GM18511 (cell line): Measurements from ENCODE around the gene RAPGEF6.
A peak's percentile ranks its signal among the peaks of the same experiment; 100 is the strongest.
"Not testable (repeated sequence)": the region's sequence is repeated elsewhere in the genome, so short reads cannot be mapped to it uniquely, and the experiment has no call there.

Source experiments
- ATAC-seq: cut with Tn5 transposase; IDR thresholded peaks from one replicate; pipeline ENCODE4 v1.9.1; 2021; ENCODE audit warnings: mild to moderate bottlenecking, moderate library complexity; ENCODE audit not compliant: unreplicated experiment

RAPGEF6 gene

DNA sequence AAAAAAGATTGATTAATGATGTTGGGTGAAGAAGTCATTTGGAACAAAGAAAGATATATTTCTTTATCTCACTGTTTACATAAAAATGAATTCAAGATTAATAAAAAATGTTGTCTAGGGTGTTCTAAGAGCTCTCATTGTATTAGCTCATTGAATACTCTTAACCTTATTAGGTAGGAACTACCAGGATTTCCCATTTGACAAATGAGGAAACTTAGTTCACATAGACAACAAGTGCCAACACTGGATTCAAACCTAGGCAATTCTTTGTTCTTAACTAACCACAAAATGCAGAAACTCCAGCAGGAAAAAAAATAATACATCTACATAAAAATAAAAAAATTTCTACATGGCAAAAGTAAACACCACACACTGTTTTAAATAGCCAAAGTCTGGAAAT lies 175.8 kb downstream of the RAPGEF6 start:
- no peak for ATAC-seq

DNA sequence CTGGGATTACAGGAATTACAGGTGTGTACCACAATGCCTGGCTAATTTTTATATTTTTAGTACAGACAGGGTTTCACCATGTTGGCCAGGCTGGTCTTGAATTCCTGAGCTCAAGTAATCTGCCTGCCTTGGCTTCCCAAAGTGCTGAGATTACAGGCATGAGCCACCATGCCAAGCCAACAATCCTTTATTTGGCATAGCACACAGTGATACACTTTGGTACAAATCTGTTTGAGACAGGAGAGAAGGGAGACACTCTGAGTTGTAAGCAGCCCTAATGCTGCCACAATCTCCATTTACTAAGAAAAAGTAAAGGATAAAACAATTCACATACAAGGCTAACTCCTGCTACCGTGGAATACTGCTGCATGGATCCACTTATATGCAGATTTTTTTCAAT lies 177.8 kb downstream of the RAPGEF6 start:
- ATAC-seq, result no peak

DNA sequence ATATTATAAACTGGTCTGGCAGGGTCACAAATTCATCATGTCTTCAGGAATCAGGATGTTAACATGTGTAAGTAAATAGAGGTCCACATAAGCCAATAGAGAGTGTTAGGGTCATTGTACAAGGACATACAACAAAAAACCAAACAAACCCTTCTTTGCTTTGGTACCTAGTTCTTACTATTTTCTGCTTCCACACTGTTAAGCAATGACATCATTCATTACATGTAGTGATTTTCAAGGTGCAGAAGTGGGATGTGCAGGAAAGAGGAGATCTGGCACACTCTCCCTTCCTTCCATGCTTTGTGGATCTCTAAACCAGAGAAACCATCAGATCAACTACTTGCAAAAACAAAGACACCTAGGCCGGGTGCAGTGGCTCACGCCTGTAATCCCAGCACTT lies 184.1 kb downstream of the RAPGEF6 start:
- ATAC-seq, result no peak

DNA sequence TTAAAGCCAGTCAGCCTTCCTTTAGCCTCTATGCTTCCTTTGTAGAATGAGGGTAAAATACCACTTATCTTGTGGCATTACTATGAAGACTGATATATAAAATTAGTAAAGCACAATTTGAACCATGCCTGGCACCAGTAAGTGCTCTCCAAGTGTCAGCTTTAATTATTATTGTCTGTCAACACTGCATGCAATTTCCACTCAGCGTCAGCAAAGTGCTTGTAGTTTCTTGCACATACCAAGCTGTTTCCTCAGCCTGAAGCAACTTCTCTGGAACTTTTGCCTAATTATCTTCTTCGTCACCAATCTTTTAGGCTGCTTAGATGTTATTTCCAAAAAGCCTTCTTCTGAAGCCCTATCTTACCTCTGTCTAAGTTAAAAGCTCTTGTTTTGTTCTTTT lies 193.8 kb downstream of the RAPGEF6 start:
- ATAC-seq, result no peak

DNA sequence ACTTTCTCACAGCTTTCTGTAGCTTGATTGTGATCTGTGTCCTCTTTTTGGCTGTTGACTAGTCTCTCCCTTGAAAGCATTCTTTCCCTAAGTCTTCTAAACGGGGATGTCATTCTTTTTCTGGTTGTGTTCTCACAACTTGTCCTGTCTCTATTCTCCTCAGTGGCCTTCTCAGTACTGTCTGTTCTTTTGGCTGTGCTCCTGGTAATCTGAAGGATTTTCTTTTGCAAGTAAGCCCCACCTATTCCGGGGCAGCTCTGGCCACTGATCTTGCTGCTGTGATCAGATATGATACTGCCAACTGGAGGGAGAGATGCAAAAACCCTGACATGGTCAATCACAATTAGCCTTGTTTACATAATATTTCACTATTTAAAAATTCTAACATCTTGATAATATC lies 198.9 kb downstream of the RAPGEF6 start:
- ATAC-seq, result no peak

DNA sequence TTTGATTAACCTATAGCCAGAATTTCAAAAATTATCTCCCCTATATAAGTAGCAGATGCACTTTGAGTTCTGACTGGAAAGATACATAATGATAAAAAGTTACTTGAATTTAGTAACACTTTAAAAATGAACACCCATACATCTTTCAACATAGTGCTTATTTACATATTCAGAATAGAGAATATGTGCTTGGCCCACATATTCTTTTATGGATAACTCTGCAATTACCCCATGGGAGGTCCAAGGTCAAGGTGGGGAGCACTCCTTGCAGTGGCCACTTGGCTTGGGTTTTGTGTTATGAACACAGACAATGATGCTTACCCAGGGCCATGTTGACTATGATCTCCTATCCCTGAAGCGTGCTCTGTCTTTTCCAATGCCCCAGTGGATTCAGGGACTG lies 201.9 kb downstream of the RAPGEF6 start:
- no peak for ATAC-seq

DNA sequence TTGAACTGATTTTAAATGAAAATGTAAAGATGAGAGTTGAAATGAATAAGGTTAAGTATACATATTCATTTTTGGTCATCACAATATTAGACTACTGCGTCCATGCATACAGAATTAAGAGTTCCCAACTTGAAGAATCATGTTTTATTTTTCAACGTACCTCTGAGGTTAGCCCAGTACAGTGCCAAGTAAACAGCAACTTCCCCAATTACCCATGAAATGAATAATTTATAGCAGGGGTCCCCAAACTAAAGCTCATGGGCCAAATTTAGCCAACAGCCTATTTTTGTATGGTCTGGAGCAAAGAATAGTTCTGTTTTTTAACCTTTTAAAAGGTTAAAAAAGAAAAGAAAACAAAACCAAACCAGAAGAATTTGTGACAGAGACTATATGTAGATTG lies 203.2 kb downstream of the RAPGEF6 start:
- no peak for ATAC-seq

DNA sequence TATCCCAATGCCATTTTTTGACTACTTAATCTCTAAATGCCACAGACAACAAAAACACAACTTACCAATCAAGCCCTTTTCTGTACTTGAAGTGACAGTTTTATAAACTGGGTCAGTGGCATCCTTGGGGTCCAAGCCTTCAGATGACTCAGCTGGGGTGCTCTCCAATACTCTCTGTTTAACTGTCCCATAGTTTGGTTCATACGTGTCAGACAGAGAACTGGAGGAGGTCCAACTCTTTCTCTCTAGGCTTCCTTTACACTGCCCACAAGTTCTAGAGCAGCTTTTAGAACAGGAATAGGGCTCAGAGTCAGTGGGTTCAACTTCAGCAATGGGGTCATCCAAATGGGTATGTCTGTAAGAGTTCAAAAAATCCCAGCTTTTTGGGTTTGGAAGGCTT lies 204.2 kb downstream of the RAPGEF6 start:
- ATAC-seq, result no peak

DNA sequence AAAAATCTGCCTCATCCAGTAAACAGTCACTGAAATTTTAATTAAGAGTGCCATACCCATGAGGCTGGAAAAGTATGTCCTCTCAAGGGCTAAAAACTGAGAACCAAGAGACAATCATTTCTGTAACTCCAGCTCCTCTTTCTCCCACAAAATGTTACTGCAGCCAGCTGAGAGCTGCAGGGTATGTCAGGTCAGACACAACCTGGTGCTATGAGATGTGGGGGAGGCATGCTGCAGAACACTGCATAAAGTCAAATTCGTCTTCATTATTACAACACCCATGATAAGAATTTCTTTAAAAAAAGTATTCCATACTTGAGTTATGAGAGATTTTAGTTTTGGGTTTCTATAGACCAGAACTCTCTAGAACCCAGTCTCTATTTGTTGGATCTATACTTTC lies 209.0 kb downstream of the RAPGEF6 start:
- no peak for ATAC-seq

DNA sequence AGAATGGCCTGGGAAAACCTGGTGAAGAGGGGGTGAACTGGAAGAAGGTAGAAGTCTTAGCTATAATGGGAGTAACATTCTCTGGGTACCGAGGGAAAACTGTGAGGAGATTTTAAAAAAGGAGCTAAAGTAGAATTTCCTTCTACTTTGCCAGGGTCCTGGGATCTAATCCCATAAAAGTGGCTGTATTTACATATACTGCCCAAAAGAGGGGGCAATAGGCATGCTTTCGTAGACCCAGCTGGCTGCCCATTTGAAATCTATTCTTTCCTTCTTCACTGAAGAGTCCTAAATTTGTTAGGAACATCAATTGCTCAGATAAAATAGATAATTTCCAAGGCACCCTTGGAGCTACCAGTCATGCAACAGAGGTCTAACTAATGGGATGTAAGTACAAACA lies 212.0 kb downstream of the RAPGEF6 start:
- ATAC-seq, result no peak

DNA sequence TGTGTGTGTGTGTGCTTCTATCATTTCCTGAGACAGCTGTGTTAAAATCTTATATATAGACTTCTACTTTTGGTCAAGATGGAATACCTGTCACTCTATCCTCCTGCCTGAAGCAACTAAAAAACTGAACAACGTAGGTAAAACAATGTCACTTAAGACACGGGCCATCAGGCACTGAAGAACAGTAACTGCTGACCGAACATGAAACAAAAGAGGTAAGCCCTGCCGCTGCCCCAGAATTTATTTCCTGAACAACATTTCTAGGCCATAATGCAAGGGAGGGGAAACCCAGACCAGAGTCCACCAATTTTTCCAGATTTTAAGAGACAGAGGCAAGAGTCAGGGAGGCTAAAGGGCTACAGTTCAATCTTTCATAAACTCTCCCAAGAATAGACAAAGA lies 215.2 kb downstream of the RAPGEF6 start:
- no peak for ATAC-seq

DNA sequence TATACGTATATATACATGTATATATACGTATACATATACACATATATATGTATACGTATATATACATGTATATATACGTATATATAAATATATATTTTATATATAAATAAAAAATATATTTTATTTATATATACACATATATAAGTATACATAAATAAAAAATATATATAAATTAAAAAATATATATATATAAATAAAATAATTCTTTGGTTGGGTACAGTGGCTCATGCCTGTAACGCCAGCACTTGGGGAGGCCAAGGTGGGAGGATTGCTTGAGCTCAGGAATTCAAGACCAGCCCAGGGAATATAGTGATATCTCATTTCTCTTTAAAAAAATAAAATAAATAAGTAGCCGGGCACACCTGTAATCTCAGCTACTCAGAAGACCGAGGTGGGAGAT lies 216.2 kb downstream of the RAPGEF6 start:
- no peak for ATAC-seq

DNA sequence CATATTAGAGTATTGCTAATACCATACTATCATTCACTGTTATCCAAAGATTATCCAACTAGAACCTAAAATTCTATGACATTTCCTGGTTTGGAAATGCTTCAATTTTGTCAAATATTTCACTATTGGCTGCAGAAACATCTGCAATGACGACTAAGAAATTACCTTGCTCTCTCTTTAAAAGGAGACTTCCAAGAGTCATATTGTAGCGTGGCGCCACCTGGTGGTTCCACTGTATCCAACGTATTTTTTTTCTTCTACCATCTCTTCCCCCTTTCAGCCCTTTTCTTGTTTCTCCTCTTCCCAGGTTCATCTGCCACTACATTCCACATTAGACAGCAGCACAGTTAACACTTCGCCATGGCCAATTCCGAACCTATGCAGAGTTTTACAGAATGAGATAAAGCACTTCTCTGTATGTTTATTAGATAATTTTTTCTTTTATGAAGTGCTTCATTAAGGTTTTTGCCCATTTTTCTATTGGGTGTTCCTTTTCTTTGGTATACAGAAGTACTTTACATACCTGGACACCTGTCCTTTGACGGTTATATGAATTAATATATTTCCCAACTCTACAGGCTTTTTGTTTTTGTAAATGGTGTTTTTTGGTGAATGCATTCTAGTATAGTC lies 217.7 kb downstream of the RAPGEF6 start:
- ATAC-seq, result peak; percentile 46

DNA sequence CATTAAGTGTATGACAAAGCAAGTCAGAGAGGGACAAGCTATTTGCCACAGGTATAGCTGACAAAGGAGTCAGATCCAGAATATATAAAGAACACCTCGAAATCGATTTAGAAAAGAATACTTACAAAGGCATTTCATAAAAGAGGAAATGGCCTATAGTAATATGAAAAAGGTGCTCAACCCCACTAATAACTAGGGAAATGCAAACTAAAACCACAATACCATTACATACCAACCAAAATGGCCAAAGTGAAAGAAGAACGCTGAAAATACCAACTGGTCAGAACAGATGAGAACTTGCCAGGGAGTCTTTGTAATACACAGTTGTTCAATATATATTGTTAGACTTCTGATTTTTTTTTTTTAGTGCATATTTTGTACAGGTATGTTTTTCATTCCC lies 218.3 kb downstream of the RAPGEF6 start:
- peak; percentile 82 for ATAC-seq

DNA sequence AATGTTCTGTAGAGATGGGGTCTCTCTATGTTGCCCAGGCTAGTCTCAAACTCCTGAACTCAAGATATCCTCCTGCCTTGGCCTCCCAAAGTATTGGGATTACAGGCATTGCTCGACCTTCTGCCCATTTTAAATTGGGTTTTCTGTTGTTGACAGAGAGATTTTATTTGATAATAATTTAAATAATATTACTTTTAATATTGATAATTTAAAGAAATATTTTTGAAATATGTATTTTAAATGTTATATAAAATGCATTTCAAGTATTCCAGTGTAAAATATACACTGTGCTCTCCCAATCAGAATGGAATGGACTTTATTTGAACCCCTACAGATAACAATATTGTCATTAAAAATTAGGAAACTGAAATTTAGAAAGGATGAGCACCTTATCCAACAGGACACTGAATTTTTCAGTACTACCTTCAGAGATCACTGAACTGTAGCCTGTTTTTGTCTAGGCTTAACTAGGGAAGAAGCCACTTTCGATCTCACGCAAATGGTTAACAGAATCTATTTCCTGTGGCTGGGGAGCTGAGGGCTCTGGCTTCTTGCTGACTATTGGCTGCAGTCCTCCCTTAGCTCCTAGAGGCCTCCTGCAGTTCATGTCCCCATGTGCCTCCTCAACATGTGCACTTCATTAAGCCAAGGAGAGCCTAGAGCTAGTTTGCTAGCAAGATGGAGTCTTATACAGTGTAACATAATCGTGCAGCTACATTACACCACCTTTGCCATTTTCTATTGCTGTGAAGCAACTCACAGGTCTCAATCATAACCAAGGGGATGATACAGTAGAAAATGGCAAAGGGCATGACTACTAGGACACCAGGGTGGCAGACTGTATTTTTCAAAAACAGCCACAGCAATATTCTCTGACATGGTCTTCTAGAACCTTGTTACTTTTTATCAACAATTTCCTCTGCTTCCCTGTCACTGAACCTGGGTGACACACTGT lies 221.1 kb downstream of the RAPGEF6 start:
- peak; percentile 73 for ATAC-seq

DNA sequence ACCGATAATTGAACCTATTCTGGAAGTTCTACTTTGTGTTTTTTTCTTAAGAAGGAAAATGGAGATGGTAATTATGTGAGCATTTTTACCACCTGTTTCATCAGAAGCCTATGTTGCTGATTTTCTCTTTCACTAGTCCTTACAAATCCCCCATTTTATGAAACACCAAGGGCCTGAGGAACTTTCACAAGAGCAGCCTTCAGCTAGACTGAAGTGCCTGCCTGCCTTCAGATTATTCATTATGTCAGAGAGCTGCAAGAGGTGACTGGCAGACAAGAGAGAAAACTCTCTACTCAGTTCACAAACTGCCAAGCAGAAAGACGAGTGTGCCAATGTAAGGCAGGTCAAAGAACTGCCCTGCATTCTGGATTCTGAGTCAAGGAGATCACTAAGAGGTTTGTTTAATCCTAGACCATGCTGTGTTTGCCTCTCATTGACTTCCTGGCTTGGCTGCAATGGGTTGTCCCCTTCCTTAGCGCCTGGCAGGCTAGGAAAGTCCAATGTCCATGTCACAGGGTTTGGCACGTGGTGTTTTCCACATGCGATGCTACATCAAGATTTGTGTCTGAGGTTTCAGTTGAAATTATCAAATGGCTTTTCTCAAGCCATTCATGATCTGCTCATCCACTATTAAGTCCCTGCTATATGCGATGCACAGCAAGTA lies 227.9 kb downstream of the RAPGEF6 start:
- no peak for ATAC-seq

DNA sequence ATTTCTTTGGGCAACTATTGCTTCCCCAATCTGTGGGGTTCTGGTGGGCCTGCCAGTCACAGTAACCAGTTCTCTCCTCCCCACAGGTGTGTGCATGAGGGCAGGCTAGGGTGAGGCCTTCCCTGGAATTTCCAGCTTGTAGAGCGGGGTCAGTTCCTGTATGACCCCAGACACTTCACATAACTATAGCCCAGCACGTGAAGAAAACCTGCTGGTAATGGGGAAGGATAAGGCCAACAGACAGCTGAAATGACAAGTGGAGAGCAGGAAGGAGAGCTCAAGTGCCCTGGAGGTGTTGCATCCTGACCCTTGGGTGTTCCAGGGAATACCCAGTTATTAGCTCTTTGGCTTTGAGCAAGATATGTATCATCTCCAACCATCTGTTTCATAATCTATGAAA lies 229.0 kb downstream of the RAPGEF6 start:
- ATAC-seq, result no peak

DNA sequence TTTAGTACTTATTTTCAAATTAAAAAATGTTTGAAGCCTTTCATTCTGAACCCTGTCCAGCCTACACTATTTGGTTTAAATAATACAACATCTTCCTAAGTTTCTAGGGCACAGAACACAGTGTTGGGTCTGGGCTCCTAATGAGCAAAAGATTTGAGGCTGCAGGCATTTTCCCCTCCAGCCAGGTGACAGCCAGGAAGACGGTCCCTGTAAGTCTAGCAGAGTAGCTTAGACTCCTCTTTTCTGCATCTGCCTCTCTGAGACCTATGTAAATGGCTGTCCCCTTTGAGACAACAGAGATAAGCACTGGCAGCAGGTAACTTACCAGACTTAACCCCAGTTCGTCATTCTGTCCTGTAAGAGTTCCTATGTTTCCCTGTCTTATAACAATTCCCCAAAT lies 229.4 kb downstream of the RAPGEF6 start:
- no peak for ATAC-seq

DNA sequence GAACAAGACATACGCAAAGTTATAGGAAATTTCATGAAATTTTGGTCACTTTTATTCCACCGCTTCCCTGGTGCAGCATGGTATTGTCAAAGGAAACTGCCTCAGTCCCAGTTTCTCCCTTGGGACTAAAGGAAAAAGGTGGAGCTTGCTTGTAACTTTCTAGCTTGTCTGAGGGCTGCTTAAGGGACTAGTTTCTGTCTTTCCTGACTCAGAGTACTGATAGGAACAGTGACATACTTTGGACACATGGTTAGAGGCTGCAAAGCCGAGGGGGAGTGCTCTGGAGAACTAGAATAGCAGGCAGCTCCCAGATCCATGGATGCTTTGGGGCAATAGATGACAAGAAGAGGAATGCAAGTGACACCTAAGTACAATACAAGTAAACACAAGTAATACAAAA lies 234.4 kb downstream of the RAPGEF6 start:
- no peak for ATAC-seq

DNA sequence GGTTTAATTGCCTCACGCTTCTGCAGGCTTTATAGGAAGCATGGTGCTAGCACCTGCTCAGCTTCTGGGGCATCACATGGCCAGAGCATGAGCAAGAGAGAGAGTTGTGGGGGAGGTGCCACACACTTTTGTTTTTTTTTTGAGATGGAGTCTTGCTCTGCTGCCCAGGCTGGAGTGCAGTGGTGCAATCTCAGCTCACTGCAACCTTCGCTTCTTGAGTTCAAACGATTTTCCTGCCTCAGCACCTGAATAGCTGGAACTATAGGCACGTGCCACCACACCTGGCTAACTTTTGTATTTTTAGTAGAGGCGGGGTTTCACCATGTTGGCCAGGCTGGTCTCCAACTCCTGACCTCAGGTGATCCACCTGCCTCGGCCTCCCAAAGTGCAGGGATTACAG lies 236.0 kb downstream of the RAPGEF6 start:
- ATAC-seq, result not testable (repeated sequence)

DNA sequence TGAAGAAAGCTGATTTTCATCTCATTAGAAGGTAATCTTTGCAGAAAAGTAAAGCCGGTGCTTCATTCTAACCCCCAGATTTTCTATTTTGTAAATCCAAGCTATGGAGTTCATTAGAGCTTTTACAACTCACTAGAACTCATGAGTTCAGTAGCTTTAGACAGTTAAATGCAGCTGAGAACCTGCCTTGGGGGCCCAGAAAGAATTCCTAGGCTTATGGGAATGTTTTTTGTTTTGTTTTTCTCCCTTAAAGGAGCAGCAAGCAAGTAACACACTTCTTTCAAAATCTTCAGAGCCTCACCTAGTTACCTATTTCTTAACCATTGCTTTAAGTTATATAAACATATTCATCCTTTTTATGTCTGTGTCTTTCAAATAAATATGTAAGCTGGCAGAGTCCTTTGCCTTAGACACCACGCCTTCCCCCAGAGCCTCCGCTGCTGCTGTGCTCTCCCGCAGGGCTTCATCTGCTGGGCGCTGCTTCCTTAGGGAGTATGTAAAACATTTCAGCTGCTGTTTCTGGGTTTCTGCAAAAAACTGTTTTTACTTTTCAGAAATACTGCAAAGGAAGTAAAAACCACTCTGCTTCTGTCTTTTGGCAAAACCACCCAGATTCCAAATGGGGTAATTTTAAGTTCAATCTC lies 238.3 kb downstream of the RAPGEF6 start:
- no peak for ATAC-seq
